Small intestine (tissue), 7 donors: ENCODE measurements around the gene COL6A2. TPM values are rescaled to one million over a fixed set of nuclear protein-coding genes. Genes with fewer than 3 reads are reported as not detected.

ENCODE experiments used
- DNase-seq, 2 donors: peaks; one replicate each; pipeline versions ENCODE4 v3.0.0 to v3.0.0-alpha.2; 2013
- FAIRE-seq: peaks from 2 replicates; lab custom pipeline; 2012; peaks lifted over from hg19 to GRCh38; lab: Jason Lieb, UNC
- H3K27ac ChIP-seq, 3 donors: one replicate each; pipeline ENCODE4 v1.5.1; 2013; ENCODE audit warnings: low read length in 2 of 3, mild to moderate bottlenecking in 2 of 3, control low read depth in 1 of 3, inconsistent platforms in 1 of 3, low read depth in 1 of 3, moderate library complexity in 1 of 3
- H3K27me3 ChIP-seq, 3 donors: one replicate each; pipeline ENCODE4 v1.6.1; 2013; ENCODE audit warnings: low read length in 3 of 3, inconsistent platforms in 1 of 3; ENCODE audit not compliant: control insufficient read depth in 3 of 3, insufficient read depth in 3 of 3
- H3K36me3 ChIP-seq, 3 donors: one replicate each; pipeline ENCODE4 v1.6.1; 2013; ENCODE audit warnings: low read length in 3 of 3, inconsistent platforms in 1 of 3, low read depth in 1 of 3, mild to moderate bottlenecking in 1 of 3, moderate library complexity in 1 of 3; ENCODE audit not compliant: control insufficient read depth in 3 of 3, insufficient read depth in 2 of 3
- H3K4me1 ChIP-seq, 3 donors: one replicate each; pipeline ENCODE4 v1.6.1; 2013; ENCODE audit warnings: low read length in 2 of 3, inconsistent platforms in 1 of 3, low read depth in 1 of 3, mild to moderate bottlenecking in 1 of 3, moderate library complexity in 1 of 3; ENCODE audit not compliant: control insufficient read depth in 3 of 3, insufficient read depth in 2 of 3
- H3K4me3 ChIP-seq, 3 donors: one replicate each; pipeline ENCODE4 v1.5.1; 2013; ENCODE audit warnings: low read length in 3 of 3, control low read depth in 1 of 3, inconsistent platforms in 1 of 3, low read depth in 1 of 3, mild to moderate bottlenecking in 1 of 3, moderate library complexity in 1 of 3
- H3K9me3 ChIP-seq, 2 donors: one replicate each; pipeline ENCODE4 v1.6.1; 2013; ENCODE audit warnings: low read depth in 1 of 2, low read length in 1 of 2; ENCODE audit not compliant: control insufficient read depth in 2 of 2, insufficient read depth in 1 of 2
- WGBS, 3 donors: extraction: QIAGEN DNeasy Blood & Tissue Kit; methylation state at CpG; one replicate each; pipeline ENCODE4 v1.1.7; 2013; 5-methylcytosine and 5-hydroxymethylcytosine counted together
- polyA plus RNA-seq, 4 donors: library from polyadenylated mRNA; stranded (reverse) in 3 of 4; unstranded in 1 of 4; fragments of 200-250 nt in 3 of 4; fragments of 120-200 nt in 1 of 4; gene quantifications; one replicate each; pipeline versions ENCODE4 v1.2.1 to v1.2.3, GENCODE V29; 2013
- donor health status: healthy with polysubstance abuse.
- donor health status: control.
- donor health status: control.
- donor health status: Bipolar disorder and iron deficiency.
- donor health status: healthy.

The COL6A2 gene
- polyA plus RNA-seq, 4 donors = 3.8 to 159 (median 68.5) TPM

DNA sequence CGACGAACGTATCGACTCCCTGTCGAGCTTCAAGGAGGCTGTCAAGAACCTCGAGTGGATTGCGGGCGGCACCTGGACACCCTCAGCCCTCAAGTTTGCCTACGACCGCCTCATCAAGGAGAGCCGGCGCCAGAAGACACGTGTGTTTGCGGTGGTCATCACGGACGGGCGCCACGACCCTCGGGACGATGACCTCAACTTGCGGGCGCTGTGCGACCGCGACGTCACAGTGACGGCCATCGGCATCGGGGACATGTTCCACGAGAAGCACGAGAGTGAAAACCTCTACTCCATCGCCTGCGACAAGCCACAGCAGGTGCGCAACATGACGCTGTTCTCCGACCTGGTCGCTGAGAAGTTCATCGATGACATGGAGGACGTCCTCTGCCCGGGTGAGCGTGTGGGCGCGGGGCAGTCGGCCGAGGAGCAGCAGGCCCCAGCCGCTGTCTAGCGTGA lies 28.0 kb downstream of the COL6A2 start:
- no peak overlapping the region for H3K27ac ChIP-seq
- DNase-seq = no peak
- no peaks in the 10 kb centered on the region for H3K4me1 ChIP-seq
- no peak for FAIRE-seq
- no peak overlapping the region for H3K4me3 ChIP-seq
- WGBS, 3 donors = 87 to 90% (median 89%) methylated on average over 42 to 47 of the region's 47 CpGs
- no peaks in the 10 kb centered on the region for H3K9me3 ChIP-seq
- peaks cover 0 to 35% (median 2%) of the 10 kb centered on the region in 3 donors for H3K36me3 ChIP-seq
- H3K27me3 ChIP-seq = no peaks in the 10 kb centered on the region

GRCh38 chr21:46126309-46127238 lies 28.7 kb downstream of the COL6A2 start:
- peaks cover 0 to 30% (median 2%) of the 10 kb centered on the region in 3 donors for H3K36me3 ChIP-seq
- whole genome bisulfite sequencing, 3 donors = 76 to 81% (median 80%) methylated on average over 30 to 32 of the region's 32 CpGs
- H3K27ac ChIP-seq = no peak overlapping the region
- H3K9me3 ChIP-seq = no peaks in the 10 kb centered on the region
- no peaks in the 10 kb centered on the region for H3K4me1 ChIP-seq
- no peak overlapping the region for H3K4me3 ChIP-seq
- H3K27me3 ChIP-seq = no peaks in the 10 kb centered on the region
- FAIRE-seq (no peak), DNase-seq (no peak)

GRCh38 chr21:46127239-46128105 lies 29.6 kb downstream of the COL6A2 start:
- WGBS, 3 donors = 84 to 86% (median 86%) methylated on average over 40 of the region's 40 CpGs

GRCh38 chr21:46128106-46128932 lies 30.4 kb downstream of the COL6A2 start:
- H3K4me3 ChIP-seq = no peak overlapping the region
- no peak for DNase-seq
- H3K36me3 ChIP-seq = peaks cover 0 to 28% (median 0%) of the 10 kb centered on the region in 3 donors
- no peaks in the 10 kb centered on the region for H3K27me3 ChIP-seq
- 60 to 69% (median 68%) methylated on average over 23 of the region's 23 CpGs for WGBS, 3 donors
- no peak overlapping the region for H3K27ac ChIP-seq
- no peaks in the 10 kb centered on the region for H3K9me3 ChIP-seq
- no peak for FAIRE-seq
- H3K4me1 ChIP-seq = no peaks in the 10 kb centered on the region

More at GRCh38 chr21:46127239-46128105, 29.6 kb downstream of the COL6A2 start:
- Histone ChIP-seq H3K27ac (no peak overlapping the region), H3K27me3 (no peaks in the 10 kb centered on the region), H3K4me3 (no peak overlapping the region), H3K36me3 (peaks cover 0 to 25% (median 1%) of the 10 kb centered on the region in 3 donors), H3K4me1 (no peaks in the 10 kb centered on the region), H3K9me3 (no peaks in the 10 kb centered on the region)
- FAIRE-seq (no peak), DNase-seq (no peak)

GRCh38 chr21:46128933-46129571 lies 31.1 kb downstream of the COL6A2 start:
- no peaks in the 10 kb centered on the region for H3K4me1 ChIP-seq
- DNase-seq (no peak), FAIRE-seq (no peak)
- H3K36me3 ChIP-seq = peaks cover 0 to 28% (median 0%) of the 10 kb centered on the region in 3 donors
- H3K27me3 ChIP-seq = no peaks in the 10 kb centered on the region
- WGBS, 3 donors = 88 to 90% (median 89%) methylated on average over 45 of the region's 45 CpGs
- no peak overlapping the region for H3K4me3 ChIP-seq
- H3K9me3 ChIP-seq = no peaks in the 10 kb centered on the region
- H3K27ac ChIP-seq = no peak overlapping the region

DNA sequence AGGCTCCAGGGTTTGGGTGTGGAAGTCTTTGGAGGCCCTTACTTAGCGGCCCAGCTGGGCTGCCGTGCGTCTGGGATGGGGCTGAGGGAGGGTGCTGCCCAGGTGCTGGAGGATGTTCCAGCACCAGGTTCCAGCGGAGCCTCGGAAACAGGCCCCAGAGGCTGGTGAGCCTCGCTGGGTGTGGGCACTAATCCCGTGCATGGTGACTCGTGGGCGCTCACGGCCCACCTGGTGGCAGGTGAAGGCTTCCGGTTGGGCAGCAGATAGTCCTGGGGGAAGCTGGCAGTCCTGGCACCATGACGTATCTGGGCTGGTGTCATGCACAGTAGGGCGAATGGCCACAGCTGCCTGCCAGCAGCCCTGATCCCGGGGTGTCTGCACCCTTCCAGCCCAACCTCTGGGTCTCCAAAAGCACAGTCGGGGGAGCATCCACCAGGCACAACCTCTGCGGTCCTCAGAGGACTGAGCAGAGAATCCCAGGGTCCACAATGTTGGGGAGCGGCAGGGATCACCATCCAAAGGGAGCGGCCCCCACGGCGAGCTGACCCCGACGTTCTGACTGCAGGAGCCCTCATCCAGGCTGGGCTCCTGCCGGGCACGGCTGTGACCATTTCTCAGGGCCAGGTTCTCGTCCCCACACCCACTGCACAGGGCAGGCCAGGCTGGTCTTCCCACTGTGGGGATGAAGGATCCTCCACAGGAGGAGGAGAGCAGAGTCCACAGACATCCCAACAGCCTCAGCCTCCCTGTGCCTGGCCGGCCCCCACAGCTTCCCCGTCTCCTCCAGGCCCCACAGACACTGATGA lies 32.1 kb downstream of the COL6A2 start:
- Histone ChIP-seq H3K27ac (no peak overlapping the region), H3K4me3 (no peak overlapping the region), H3K4me1 (no peaks in the 10 kb centered on the region), H3K27me3 (no peaks in the 10 kb centered on the region), H3K36me3 (peaks cover 0 to 22% (median 0%) of the 10 kb centered on the region in 3 donors), H3K9me3 (no peaks in the 10 kb centered on the region)
- DNase-seq (no peak), FAIRE-seq (no peak)
- whole genome bisulfite sequencing, 3 donors = 81% methylated on average over 27 of the region's 27 CpGs
